Epithelial cell of proximal tubule (primary cell): ENCODE data around the gene C19orf38. TPM values are rescaled to one million over a fixed set of nuclear protein-coding genes. Genes with fewer than 3 reads are reported as not detected.
"Not testable (repeated sequence)": the region's sequence is repeated elsewhere in the genome, so short reads cannot be mapped to it uniquely, and the experiment has no call there.

ENCODE experiments used
- DNase-seq: peaks from one replicate; pipeline ENCODE4 v3.0.0-alpha.2; 2011; ENCODE audit warnings: low read depth
- H3K4me3 ChIP-seq: 2 replicates; pipeline ENCODE4 v1.5.1; 2011; ENCODE audit warnings: low read depth, mild to moderate bottlenecking, low read length
- CTCF ChIP-seq: conservative IDR thresholded peaks from 2 replicates; pipeline ENCODE4 v1.5.1; 2012; ENCODE audit warnings: low read depth, mild to moderate bottlenecking, low read length
- total RNA-seq: library from RNA; depleted of rRNA; stranded (reverse); fragments of >200 nt; gene quantifications from 2 replicates; pipeline ENCODE4 v1.2.3, GENCODE V29; 2015

C19orf38 gene
- total RNA-seq, 1 donor from 2014 or later: not detected

- no peak for DNase-seq
- H3K4me3 ChIP-seq: peak within 1 kb of the TSS; percentile 89
- peak; percentile 46 for TF ChIP-seq CTCF
Observed at GRCh38 chr19:10870955-10871603, 22.9 kb downstream of the C19orf38 start, which contains the start of gene CARM1. Gene CARM1 (plus strand): TSS chr19:10871553. CDS start chr19:10871703, 150 bp downstream.

- no peak for DNase-seq
- peak overlapping the region; percentile 89 for H3K4me3 ChIP-seq
- TF ChIP-seq CTCF: no peak
Observed at GRCh38 chr19:10871711-10872545, 23.7 kb downstream of the C19orf38 start.

- H3K4me3 ChIP-seq: peak overlapping the region; percentile 89
- no peak for DNase-seq
- TF ChIP-seq CTCF: no peak
Observed at GRCh38 chr19:10872546-10873107, 24.4 kb downstream of the C19orf38 start.

GRCh38 chr19:10874024-10874423 is 25.8 kb downstream of the C19orf38 start:
- no peak overlapping the region for H3K4me3 ChIP-seq
- no peak for DNase-seq
- TF ChIP-seq CTCF: no peak

GRCh38 chr19:10876459-10877240 is 28.4 kb downstream of the C19orf38 start:
- no peak for TF ChIP-seq CTCF
- no peak for DNase-seq

GRCh38 chr19:10877608-10878007 is 29.4 kb downstream of the C19orf38 start:
- not testable (repeated sequence) for H3K4me3 ChIP-seq, DNase-seq

More at GRCh38 chr19:10876459-10877240, 28.4 kb downstream of the C19orf38 start:
- H3K4me3 ChIP-seq: no peak overlapping the region

GRCh38 chr19:10878253-10878652 is 30.0 kb downstream of the C19orf38 start:
- TF ChIP-seq CTCF: no peak
- H3K4me3 ChIP-seq: no peak overlapping the region

More at GRCh38 chr19:10878253-10878652, 30.0 kb downstream of the C19orf38 start:
- DNase-seq: no peak
